Heart right ventricle (tissue), 16 donors: ENCODE results near the gene TBRG4. TPM values are rescaled to one million over a fixed set of nuclear protein-coding genes. Genes with fewer than 3 reads are reported as not detected.

Source experiments
- ATAC-seq, 8 donors: fragments of 200-7000 bp; cut with Tn5 transposase; one replicate each; pipeline ENCODE4 v1.9.1; 2020; ENCODE audit warnings: mild to moderate bottlenecking in 8 of 8, moderate library complexity in 8 of 8, moderate number of reproducible peaks in 1 of 8
- DNase-seq, 2 donors: peaks; one replicate each; pipeline ENCODE4 v3.0.0-alpha.2; 2020
- H3K27ac ChIP-seq, 10 donors: fragments of 200-600 bp; sonication (generic) in 2 of 10; one replicate each; pipeline versions ENCODE4 v1.5.0 to v1.8.0; 2020 to 2022; ENCODE audit warnings: mild to moderate bottlenecking in 3 of 10
- H3K27me3 ChIP-seq, 7 donors: fragments of 200-600 bp; one replicate each; pipeline ENCODE4 v1.8.0; 2021 to 2022; ENCODE audit warnings: mild to moderate bottlenecking in 2 of 7
- H3K36me3 ChIP-seq, 9 donors: fragments of 200-600 bp; sonication (generic) in 1 of 9; one replicate each; pipeline versions ENCODE4 v1.5.0 to v1.8.0; 2020 to 2022; ENCODE audit warnings: mild to moderate bottlenecking in 2 of 9
- H3K4me1 ChIP-seq, 9 donors: fragments of 200-600 bp; sonication (generic) in 1 of 9; one replicate each; pipeline versions ENCODE4 v1.5.0 to v1.8.0; 2020 to 2022; ENCODE audit warnings: mild to moderate bottlenecking in 4 of 9
- H3K4me3 ChIP-seq, 10 donors: fragments of 200-600 bp; sonication (generic) in 2 of 10; one replicate each; pipeline versions ENCODE4 v1.5.0 to v1.8.0; 2020 to 2022; ENCODE audit warnings: mild to moderate bottlenecking in 7 of 10, moderate library complexity in 2 of 10
- H3K9me3 ChIP-seq, 11 donors: fragments of 200-600 bp in 10 of 11; sonication (generic) in 2 of 11; one replicate each; pipeline versions ENCODE4 v1.5.0 to v1.8.0; 2013 to 2022; ENCODE audit warnings: mild to moderate bottlenecking in 2 of 11, control low read depth in 1 of 11, moderate library complexity in 1 of 11
- WGBS, 2 donors: extraction: QIAGEN DNeasy Blood & Tissue Kit; methylation state at CpG; one replicate each; pipeline ENCODE4 v1.1.7; 2013; ENCODE audit warnings: inconsistent platforms in 1 of 2; 5-methylcytosine and 5-hydroxymethylcytosine counted together
- intact Hi-C, 10 donors: fragments of 100-400 bp; cut with DNase I; formaldehyde crosslinking; loops; one replicate each; pipeline versions ENCODE4 v1.11.1 to v1.14.2; 2022
- polyA plus RNA-seq, 2 donors: library from polyadenylated mRNA; stranded (reverse); fragments of 200-250 nt; gene quantifications; one replicate each; pipeline ENCODE4 v1.2.3, GENCODE V29; 2013
- total RNA-seq, 10 donors: library from RNA; stranded (reverse); fragmentation: NEBNext Ultra II Directional in 3 of 10; extraction: Animal tissue kit (Norgen Biotek cat#: 25700) in 3 of 10; gene quantifications; one replicate each; pipeline versions ENCODE4 v1.2.1 to v1.2.4, GENCODE V29; 2021 to 2023
- TF ChIP-seq, protein P1 (sequence below), 9 donors: fragments of 200-600 bp; sonication (generic) in 2 of 9; IDR thresholded peaks; one replicate each; pipeline versions ENCODE4 v1.5.0 to v1.8.0; 2021 to 2022; ENCODE audit warnings: antibody characterized with exemption in 9 of 9, mild to moderate bottlenecking in 5 of 9, moderate library complexity in 1 of 9
- donor health status: Arrhythmogenic right ventricular cardiomyopathy.
- donor health status: ischemic (EF 13 %, LVEDD 7.1; RV severe dilation, severe dysfunction).
- donor health status: healthy with polysubstance abuse.
- donor health status: DM: no; HTN: yes; CAD: no.
- donor health status: DM: no; HTN: no; CAD: no.
- donor health status: ischemic (EF 25% LVEDD 6.9; RV normal size, moderate dysfunction).
- donor health status: ischemic (EF 25% LVEDD 5.7; RV mildly dilated, moderate dysfunction).
- donor health status: healthy.
- donor health status: DM: yes; HTN: yes; CAD: no.
- donor health status: Ischemic cardiomyopathy.
- donor health status: ischemic (EF 35%, LVEDD 5.7; RV mildly dilated, moderate dysfunction).
- donor health status: nonischemic (EF 11% LVEDD 7.7; RV severe dilation, severe dysfunction).
- donor health status: DM: yes; HTN: yes; CAD: no.
- donor health status: PGD.
- donor health status: ischemic (EF 29% LVEDD 5.4; RV normal size, mild dysfunction).
- donor health status: nonischemic (EF 23%, LVEDD 6.1; RV moderate dilation, normal function).

The TBRG4 gene
- total and polyA plus RNA-seq, 12 donors = 57.1 to 93.9 (median 67.4) TPM

DNA sequence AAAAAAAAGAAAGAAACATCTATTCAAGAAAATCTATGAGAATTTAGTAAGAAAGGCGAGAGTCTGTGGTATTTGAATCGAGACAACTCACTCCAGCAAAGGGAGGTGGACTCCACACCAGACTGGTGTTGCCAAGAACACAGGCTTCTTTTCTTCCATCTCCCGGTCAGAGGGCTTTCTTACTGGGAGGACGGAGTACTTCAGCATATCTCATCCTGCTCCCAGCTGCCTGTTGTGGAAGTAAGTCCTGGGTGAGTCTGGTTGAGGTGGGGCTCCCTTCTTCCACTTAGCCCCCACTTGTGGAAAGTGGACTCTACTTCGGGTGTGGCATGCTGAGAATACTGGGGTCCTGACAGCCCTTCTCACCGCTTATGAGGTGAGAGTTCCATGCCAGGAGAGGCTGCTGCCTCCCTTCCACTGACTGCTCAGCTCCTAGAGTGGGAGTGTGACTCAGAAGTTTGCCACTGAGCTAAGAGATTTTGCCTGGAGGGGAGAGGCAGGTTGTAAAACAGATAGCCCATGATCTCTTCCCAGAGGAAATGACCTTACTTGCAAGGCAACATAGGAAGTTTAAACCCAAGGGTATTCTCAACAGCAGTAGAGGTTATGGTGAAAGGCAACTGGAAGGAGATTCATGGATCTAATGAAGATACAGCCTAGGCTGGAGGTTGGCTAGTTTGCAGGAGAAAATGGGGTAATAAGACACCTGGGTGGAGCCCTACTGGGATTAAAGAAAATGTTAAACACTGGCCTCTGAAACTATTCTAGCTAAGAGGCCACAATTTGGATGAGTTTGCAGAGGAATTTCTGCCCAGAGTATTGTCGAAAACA lies 19.2 kb downstream of the TBRG4 start:
- TF ChIP-seq, protein P1, sequence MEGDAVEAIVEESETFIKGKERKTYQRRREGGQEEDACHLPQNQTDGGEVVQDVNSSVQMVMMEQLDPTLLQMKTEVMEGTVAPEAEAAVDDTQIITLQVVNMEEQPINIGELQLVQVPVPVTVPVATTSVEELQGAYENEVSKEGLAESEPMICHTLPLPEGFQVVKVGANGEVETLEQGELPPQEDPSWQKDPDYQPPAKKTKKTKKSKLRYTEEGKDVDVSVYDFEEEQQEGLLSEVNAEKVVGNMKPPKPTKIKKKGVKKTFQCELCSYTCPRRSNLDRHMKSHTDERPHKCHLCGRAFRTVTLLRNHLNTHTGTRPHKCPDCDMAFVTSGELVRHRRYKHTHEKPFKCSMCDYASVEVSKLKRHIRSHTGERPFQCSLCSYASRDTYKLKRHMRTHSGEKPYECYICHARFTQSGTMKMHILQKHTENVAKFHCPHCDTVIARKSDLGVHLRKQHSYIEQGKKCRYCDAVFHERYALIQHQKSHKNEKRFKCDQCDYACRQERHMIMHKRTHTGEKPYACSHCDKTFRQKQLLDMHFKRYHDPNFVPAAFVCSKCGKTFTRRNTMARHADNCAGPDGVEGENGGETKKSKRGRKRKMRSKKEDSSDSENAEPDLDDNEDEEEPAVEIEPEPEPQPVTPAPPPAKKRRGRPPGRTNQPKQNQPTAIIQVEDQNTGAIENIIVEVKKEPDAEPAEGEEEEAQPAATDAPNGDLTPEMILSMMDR (IDR thresholded peaks at IDR 0.05) = no peak
- no peak overlapping the region for H3K27ac ChIP-seq
- peaks cover 0 to 17% (median 11%) of the 10 kb centered on the region in 9 donors for H3K4me1 ChIP-seq
- peaks cover 0 to 27% (median 0%) of the 10 kb centered on the region in 7 donors for H3K27me3 ChIP-seq
- H3K36me3 ChIP-seq = no peaks in the 10 kb centered on the region
- 56 to 59% methylated on average over 7 of the region's 7 CpGs for WGBS, 2 donors
- ATAC-seq (no peak), DNase-seq (no peak)
- no peak overlapping the region for H3K4me3 ChIP-seq
- intact Hi-C loops = no loop called here
- H3K9me3 ChIP-seq = peaks cover 0 to 23% (median 0%) of the 10 kb centered on the region in 11 donors

DNA sequence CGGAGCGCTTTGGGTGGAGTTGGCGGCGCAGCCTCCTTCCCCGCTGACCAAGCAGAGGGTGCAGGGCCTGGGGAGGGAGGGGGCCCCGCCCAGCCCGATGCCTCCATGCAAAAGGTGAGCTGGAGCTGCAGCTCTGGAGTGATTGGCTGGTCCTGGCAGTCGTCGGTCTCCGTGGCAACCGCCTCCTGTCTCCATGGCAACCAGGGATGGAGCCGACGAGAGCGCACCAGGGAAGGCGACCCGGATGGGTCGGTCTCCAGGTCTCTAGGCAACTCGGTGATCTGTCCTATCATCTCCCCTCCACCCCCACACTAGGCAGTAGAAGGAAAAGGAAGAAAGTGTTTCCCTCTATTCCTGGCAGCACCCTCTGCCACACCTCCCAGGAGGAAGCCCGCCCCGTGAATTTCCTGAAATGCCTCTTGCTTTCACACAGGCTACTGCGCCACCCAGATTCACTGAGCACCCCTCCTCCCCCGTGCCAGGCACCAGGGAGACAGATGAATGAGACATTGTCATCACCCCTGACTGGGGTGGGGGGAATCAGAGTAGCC lies 22.1 kb downstream of the TBRG4 start:
- WGBS, 2 donors = 6 to 7% methylated on average over 22 of the region's 22 CpGs
- peaks cover 0 to 12% (median 0%) of the 10 kb centered on the region in 11 donors for H3K9me3 ChIP-seq
- H3K4me3 ChIP-seq = peak overlapping the region; percentile 14 to 68 (median 60)
- peaks cover 0 to 17% (median 11%) of the 10 kb centered on the region in 9 donors for H3K4me1 ChIP-seq
- ATAC-seq (peak in 6 of 8 donors; percentile 31 to 45 (median 40)), DNase-seq (peak; percentile 43 to 55)
- intact Hi-C loops = no loop called here
- H3K27ac ChIP-seq = peak overlapping the region in 3 of 10 donors; percentile 53 to 72 (median 59)
- peaks cover 0 to 4% (median 0%) of the 10 kb centered on the region in 9 donors for H3K36me3 ChIP-seq
- H3K27me3 ChIP-seq = peaks cover 0 to 27% (median 0%) of the 10 kb centered on the region in 7 donors
- TF ChIP-seq, protein P1 (IDR thresholded peaks at IDR 0.05) = no peak

DNA sequence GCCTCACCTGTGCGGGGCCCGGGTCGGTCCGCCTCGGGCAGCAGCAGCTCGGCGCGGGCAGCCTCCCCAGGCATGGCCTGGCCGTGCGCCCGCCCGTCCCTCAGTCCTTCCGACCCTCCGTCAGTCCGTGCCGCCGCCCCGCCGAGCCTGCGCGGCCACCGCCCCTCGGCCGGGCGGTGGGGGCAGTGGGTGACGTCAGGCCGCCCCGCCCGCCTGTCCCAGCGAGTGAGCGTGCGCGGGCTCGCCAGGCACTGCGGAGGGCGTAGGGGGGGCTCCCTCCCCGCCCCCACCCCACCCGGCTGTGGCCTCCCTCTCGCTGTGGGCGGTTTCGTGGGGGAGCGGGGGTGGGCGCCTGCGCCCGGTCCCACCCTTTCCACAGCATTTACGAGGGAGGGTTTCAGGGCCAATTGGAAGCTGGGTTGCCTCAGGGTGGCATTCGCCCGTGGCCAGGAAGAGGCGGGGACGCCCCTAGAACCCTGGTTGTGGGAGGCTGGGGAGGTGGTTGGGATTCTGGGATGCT lies 22.6 kb downstream of the TBRG4 start, which contains the start of gene NACAD:
Gene NACAD, minus strand, starts transcription at position 149 of the 520 bp plus-strand sequence. Its CDS starts 75 bp downstream, at position 74.
- H3K9me3 ChIP-seq = peaks cover 0 to 7% (median 0%) of the 10 kb centered on the region in 11 donors
- peak; percentile 80 to 93 (median 84) for ATAC-seq
- peak within 1 kb of the TSS in 9 of 10 donors; percentile 36 to 72 (median 56) for H3K27ac ChIP-seq
- peak within 1 kb of the TSS; percentile 14 to 68 (median 60) for H3K4me3 ChIP-seq
- peaks cover 0 to 17% (median 11%) of the 10 kb centered on the region in 9 donors for H3K4me1 ChIP-seq
- TF ChIP-seq, protein P1 (IDR thresholded peaks at IDR 0.05) = no peak
- 0 to 1% methylated on average over 40 to 50 of the region's 50 CpGs for WGBS, 2 donors
- peaks cover 0 to 4% (median 0%) of the 10 kb centered on the region in 9 donors for H3K36me3 ChIP-seq
- intact Hi-C loops = no loop called here
- peaks cover 0 to 27% (median 0%) of the 10 kb centered on the region in 7 donors for H3K27me3 ChIP-seq
- DNase-seq = peak; percentile 31 to 63

DNA sequence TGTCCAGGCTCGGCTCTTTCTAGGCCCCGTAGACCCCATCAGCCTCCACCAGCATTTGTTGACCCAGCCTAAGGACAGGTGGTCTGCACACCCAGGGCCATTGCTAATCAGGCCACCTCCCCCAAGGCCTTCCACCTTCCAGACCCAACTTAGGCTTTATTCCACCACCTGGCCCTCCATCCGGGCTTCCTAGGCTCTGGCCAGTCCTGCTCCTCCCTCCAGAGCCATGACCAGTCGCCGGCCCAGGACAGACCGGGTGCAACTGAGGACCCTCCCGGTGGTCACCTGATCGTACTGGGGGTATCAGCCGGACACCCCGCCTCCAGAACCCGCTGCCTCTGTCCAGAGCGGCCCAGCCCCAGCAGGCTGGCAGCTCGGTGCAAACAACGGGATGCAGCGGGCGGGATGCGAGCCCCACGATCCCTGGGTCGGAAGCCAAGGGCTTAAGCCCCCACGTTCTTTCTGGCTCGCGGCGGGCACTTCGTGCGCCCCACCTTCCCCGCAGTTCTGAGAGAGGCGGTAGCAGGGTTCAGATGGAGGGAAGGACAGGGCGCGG lies 23.3 kb downstream of the TBRG4 start:
- intact Hi-C loops = no loop called here
- 37 to 39% methylated on average over 28 to 29 of the region's 29 CpGs for WGBS, 2 donors
- peaks cover 0 to under 1% (median 0%) of the 10 kb centered on the region in 11 donors for H3K9me3 ChIP-seq
- TF ChIP-seq, protein P1 (IDR thresholded peaks at IDR 0.05) = no peak
- H3K4me3 ChIP-seq = peak overlapping the region; percentile 14 to 68 (median 60)
- peak overlapping the region in 9 of 10 donors; percentile 36 to 72 (median 56) for H3K27ac ChIP-seq
- peak in 4 of 8 donors; percentile 10 to 36 (median 18) for ATAC-seq
- H3K4me1 ChIP-seq = peaks cover 0 to 17% (median 11%) of the 10 kb centered on the region in 9 donors
- H3K36me3 ChIP-seq = peaks cover 0 to 4% (median 0%) of the 10 kb centered on the region in 9 donors
- H3K27me3 ChIP-seq = peaks cover 0 to 27% (median 0%) of the 10 kb centered on the region in 7 donors
- DNase-seq = no peak
